ENCODE results near the gene HGFAC.
"Not testable (repeated sequence)": the region's sequence is repeated elsewhere in the genome, so short reads cannot be mapped to it uniquely, and the experiment has no call there.

The HGFAC gene

DNA sequence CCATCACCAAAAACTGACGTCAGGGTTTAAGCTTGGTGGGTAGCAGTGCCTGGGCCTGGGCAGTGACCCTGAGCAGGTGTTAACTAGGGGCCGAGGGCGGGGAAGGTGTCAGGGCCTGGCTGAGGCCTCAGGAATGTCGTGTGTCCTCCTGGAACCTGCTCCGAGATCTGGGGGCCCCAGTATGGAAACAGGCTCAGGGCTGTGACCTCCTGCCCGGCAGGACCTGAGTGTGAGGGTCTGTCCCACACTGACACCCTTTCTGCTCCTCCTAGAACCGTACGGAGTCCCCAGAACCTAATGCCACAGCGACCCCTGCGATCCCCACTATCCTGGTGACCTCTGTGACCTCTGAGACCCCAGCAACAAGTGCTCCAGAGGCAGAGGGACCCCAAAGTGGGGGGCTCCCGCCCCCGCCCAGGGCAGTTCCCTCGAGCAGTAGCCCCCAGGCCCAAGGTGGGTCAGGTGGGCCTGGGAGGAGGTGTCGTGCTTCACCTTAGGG lies 741 bp downstream of the HGFAC start:
- no peak for DNase-seq (ENCODE audit: low read depth in 2 of 2)

DNA sequence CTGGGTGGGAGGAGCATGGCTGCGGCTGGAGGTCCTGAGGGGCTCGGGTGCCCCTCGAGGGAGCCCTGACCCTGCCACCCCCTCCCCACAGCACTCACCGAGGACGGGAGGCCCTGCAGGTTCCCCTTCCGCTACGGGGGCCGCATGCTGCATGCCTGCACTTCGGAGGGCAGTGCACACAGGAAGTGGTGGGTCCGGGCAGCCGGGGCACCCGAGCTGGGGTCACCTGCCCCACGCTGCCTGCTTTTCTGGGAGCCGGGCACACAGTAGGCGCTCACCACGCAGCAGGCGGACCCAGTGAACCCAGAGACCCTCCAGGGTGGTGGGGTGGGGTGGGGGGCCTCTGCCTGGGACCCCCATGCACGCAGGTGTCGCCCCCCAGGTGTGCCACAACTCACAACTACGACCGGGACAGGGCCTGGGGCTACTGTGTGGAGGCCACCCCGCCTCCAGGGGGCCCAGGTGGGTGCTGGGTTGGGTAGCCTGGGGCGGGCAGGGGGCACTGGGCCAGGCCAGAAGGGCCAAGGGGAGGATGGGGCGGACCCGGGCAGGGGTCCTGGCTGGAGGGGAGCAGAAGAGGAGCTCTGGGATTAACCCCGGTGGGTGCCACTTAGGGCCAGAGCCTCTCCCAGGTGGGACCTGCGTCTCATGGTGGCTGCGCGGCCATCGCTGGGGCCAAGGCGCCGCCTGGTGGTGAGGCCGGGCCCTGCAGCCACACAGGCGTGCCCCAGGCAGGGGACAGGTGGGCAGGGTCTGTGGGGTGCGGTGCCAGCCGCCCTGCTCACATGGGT lies 1.4 kb downstream of the HGFAC start:
- DNase-seq (ENCODE audit: low read depth in 2 of 2), result peak; percentile 40 to 52

DNA sequence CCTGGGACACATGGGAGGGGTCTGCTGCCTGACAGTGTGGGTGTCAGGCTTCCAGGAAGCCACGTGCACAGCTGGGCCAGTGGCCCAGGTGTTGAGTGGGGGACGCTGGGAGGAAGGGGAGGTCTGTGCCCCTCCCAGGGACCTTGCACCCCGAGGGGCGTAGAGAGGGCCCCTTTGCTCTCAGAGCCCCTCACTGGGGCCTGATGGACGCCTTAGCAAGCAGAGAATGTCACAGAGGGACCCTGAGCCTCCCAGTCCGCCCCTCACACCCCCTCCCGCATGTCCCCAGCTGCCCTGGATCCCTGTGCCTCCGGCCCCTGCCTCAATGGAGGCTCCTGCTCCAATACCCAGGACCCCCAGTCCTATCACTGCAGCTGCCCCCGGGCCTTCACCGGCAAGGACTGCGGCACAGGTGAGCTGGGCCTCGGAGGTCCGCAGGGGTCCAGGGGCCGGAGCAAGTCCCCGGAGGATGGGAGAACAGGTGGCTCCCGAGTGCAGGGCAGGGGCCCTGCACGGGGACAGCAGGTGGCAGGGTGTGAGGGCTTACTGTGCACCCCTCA lies 2.1 kb downstream of the HGFAC start:
- DNase-seq (ENCODE audit: low read depth in 2 of 2), result no peak

DNA sequence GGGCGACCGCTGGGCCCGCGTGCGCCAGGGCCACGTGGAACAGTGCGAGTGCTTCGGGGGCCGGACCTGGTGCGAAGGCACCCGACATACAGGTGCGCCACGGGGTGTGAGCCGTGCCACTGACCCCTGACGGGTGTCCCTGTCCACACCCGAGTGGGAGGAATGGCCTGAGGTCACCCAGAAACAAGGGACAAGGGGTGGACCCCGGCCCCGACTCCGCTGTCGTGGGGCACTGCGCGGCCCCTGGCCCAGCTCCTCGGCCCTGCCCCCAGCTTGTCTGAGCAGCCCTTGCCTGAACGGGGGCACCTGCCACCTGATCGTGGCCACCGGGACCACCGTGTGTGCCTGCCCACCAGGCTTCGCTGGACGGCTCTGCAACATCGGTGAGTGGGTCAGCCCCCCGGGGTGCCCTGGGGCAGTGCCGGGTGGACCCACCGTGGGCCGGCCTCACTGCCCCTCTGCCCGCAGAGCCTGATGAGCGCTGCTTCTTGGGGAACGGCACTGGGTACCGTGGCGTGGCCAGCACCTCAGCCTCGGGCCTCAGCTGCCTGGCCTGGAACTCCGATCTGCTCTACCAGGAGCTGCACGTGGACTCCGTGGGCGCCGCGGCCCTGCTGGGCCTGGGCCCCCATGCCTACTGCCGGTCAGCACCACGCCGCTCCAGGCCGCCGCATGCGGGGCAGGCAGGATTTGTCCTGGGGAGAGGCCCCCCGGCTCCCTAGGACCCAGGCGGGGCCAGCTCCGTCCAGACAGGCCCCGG lies 2.8 kb downstream of the HGFAC start:
- DNase-seq (ENCODE audit: low read depth in 2 of 2), result no peak

DNA sequence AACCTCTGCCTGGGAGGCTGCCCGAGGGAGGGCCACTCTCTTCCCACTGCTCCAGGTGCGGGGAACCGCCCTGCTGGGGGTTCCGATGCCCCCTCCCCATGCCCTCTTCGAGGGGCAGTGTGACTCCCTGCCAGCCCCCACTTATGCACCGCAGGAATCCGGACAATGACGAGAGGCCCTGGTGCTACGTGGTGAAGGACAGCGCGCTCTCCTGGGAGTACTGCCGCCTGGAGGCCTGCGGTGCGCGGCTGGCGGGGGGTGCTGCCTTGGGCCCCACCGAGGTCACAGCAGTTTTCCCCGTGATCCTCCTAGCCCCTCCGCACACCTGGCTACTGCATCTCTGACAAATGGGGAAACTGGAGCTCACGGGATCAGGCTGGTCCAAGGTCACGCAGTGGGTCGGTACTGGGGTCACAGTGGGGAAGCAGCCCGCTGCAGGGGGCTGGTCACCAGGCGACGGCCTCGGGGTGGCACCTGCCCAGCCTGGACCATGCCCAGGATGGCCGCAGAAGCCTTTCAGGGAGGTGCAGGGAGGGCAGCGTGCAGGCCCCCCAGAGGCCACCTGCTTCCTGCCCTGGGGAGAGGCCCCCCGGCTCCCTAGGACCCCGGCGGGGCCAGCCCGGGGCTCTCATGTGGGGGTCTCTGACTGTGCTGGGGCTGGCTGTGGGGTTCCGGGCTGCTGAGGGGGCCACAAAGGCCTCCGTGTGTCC lies 3.5 kb downstream of the HGFAC start:
- DNase-seq (ENCODE audit: low read depth in 2 of 2), result no peak

DNA sequence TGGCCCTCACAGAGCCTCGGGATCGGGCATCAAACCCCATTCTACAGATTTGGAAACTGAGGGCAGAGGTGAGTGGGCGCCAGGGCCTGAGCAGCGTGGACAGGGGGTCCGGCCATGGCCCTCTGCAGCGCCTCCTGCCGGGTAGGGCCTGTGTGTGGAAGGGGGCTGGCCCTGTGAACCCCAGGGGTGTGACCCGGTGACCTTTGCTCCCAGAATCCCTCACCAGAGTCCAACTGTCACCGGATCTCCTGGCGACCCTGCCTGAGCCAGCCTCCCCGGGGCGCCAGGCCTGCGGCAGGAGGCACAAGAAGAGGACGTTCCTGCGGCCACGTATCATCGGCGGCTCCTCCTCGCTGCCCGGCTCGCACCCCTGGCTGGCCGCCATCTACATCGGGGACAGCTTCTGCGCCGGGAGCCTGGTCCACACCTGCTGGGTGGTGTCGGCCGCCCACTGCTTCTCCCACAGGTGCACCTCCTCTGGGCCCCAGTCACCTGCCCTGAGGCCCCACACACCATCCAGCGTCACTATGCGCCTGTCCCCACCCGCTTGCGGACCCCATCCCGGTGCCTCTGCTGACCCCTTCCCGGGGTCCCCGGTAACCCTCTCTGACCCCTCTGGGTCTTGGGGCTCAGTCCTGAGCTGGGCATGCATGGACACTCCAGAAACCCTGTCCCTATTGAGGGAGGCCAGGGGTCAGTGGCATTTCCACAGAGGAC lies 4.2 kb downstream of the HGFAC start:
- no peak for DNase-seq (ENCODE audit: low read depth in 2 of 2)

DNA sequence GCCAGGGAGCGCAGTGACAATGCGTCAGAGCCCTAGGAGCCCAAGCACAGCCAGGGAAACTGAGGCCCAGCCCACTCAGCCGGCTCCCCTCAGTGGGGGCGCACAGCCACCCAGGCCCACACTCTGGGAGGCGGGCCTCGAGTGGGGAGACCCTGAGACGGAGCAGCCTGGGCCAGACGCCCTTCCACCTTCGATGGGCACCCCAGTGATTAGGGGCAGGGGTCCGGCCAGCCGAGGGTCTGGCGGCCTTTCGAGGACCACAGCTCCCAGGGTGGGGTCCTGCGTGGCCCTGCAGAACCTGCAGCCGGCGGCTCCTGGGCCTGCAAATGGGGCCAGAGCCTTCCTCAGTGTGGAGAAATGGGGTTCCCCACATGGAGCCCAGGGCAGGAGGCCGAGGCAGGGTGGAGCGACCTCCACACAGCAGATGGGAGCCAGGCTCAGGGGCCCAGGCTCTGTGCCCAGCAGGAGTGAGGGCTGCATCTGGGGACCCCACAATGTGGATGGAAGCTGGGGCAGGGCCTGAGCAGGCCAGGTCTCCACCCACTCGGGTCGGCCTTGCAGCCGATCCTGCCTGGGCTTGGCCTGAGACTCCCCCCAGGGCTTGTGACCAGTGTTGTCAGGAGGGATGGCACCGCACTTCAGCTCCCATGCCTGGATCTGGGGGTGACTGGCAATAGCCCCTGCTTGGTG lies 5.0 kb downstream of the HGFAC start:
- no peak for DNase-seq (ENCODE audit: low read depth in 2 of 2)

DNA sequence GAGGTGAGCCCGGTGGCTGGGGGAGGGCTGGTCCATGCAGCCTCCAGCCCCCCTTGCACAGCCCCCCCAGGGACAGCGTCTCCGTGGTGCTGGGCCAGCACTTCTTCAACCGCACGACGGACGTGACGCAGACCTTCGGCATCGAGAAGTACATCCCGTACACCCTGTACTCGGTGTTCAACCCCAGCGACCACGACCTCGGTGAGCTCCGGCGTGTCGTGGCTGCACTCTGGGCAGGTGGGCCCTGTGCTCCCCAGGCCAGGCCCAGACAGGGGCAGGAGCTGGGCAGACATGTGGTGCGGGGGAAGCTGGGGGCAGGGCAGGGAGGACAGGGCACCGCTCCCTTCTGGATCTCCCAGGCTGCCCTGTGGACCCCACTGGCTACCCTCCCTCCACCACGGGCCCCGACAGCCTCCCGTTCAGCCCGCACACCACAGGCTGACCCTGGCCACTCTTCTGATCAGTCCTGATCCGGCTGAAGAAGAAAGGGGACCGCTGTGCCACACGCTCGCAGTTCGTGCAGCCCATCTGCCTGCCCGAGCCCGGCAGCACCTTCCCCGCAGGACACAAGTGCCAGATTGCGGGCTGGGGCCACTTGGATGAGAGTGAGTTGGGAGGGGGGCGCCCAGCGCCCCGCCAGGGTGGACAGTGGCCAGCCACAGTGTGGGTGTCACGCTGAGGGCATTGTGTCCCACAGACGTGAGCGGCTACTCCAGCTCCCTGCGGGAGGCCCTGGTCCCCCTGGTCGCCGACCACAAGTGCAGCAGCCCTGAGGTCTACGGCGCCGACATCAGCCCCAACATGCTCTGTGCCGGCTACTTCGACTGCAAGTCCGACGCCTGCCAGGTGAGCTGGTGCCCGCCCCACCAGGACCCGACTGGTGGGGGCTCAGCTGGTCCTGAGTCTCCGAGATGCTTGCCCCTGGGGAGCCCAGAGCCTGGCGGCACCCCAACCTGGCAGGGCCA lies 5.9 kb downstream of the HGFAC start:
- no peak for DNase-seq (ENCODE audit: low read depth in 2 of 2)

DNA sequence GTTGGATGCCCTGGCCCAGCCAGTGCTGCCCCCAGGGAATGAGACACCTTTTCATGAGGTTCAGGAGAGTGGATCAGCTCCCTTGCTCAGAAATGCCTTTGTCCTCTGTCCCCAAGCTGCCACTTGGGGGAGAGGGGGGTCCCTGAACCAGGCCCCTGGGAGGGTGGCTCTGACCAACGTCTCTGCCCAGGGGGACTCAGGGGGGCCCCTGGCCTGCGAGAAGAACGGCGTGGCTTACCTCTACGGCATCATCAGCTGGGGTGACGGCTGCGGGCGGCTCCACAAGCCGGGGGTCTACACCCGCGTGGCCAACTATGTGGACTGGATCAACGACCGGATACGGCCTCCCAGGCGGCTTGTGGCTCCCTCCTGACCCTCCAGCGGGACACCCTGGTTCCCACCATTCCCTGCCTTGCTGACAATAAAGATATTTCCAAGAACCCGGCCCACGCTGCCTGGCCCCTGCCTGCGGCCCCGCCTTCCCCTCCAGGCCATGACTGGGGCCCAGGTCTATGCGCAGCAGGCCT lies 7.3 kb downstream of the HGFAC start:
- no peak for DNase-seq (ENCODE audit: low read depth in 2 of 2)

DNA sequence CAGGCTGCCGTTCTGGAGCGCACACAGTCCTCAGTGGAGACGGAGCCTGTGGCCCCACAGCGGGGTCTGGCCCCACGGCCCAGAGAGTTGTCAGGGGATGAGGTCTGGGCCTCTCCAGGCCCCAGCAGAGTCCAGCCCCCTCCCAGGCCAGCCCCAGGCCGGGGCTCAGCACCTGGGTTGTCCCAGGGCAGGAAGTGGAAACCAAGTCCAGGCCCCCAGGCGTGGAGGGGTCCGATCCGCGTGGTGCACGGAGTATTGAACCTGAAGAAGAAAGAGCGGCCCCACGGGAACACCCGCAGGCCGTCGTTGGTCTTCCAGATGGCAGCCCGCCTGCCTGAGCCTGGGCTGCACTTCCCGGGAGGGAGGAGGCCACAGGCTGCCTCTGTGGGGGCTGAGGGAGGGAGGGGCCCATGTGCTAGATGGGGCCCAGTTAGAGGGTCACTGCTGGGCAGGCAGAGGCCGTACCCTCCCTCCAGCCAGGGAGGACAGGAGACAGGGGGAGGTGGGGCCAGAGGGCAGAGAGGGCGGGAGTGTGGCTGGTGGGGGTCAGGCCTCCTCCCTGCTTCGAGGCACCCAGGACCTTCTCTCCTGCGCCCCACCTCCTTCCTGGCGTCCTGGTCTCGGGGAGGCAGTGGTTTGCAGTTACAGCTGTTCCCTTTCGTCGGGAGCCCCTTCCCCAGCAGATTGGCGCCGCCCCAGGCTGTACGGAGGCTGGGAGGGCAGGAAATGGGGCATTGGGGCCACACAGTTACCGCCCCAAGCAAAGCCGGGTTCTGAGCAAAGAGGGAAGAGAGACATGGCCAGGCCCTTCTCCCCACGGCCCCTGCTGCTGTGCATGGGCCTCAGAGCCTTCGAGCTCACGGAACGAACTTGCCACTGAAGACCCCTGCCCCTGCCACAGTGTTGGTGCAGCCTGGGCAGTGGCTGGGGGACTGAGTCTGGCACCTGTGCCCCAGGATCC lies 8.1 kb downstream of the HGFAC start:
- no peak for DNase-seq (ENCODE audit: low read depth in 2 of 2)

DNA sequence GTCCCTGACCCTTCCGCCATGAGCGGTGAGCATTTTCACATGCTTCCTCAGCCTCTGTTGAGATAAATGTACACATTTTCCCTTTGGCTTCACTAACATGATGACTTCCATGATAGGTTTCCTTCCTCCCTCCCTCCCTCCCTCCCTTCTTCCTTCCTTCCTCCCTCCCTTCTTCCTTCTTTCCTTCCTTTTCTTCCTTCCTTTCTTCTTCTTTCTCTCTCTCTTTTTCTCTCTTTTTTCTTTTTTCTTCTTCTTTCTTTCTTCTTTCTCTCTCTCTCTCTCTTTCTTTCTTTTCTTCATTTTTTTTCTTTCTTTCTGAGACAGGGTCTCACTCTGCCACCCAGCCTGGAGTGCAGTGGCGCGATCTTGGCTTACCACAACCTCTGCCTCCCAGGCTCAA lies 8.9 kb downstream of the HGFAC start:
- no peak for DNase-seq (ENCODE audit: low read depth in 2 of 2)

DNA sequence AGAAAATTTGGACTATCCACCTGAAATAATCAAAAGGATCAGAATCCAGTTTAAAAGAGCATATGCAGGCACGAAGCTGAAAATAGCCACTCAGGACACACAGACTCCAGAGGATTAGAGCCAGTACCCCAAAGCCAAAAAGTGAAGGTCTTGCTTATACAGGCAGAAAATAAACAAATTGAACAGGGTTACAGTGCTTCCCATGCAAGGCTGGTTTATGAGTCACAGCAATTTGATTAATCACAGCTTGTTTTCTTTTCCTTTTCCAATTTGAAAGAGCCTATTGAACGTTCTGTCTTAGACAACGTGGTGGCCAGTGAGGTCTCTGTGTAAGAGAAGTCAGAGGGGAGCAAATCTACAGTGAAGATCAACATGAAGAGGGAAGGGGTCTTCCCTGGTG lies 10.2 kb downstream of the HGFAC start:
- DNase-seq (ENCODE audit: low read depth in 2 of 2), result no peak

DNA sequence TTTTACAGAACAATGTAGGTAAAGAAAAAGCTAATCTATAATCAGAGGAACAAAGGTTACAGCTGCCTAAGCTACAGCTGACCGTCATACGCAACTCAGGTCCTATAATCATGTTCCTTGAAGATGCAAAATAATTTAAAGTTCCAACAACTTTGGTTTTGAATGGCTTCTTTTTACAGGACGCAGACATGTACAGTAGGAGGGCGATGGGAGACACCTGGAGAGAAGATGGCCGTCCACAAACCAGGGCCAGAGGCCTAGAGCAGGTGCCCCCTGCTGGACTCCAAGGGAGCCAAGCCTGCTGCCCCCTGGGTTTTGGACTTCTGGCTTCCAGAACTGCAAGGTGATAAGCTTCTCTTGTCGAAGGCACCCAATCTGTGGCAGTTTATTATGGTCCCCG lies 10.6 kb downstream of the HGFAC start:
- no peak for DNase-seq (ENCODE audit: low read depth in 2 of 2)

DNA sequence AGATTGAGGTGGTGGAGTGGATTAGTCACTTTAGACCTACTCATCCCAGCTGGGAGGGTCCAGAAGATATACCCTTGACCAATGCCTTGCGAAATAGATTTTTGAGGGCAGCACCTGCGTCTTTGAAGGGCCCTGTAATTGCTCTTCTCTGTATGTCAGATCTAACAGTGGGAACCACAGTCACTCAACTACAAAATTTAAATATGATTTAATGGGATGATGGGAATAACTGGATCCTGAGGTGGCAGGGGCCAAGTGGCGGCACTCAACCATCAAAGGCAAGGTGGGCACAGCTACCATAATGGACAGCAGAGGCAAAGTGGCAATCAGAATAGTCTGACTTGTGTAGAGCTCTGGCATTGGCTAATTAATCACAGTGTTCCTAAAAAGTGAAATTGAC lies 13.8 kb downstream of the HGFAC start:
- not testable (repeated sequence) for DNase-seq (ENCODE audit: low read depth in 2 of 2)

DNA sequence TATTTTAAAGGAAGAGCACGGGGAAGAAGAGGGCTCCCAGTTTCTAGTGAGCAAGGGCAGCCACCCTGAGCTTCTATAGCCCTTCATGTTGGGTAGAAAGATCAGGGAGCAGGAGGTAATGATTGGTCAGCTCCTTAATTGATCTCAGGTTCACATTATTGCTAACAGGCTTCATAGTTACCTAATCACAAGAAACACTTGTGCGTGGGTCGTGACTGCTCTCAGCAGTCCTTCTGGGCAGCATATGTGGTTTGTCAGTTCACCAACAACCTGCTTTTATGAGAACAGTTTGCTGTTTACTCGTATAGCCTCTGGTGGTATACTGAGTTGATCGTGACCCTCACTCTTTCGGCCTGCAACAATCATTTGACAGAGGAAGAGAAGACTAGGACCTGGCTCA lies 16.6 kb downstream of the HGFAC start:
- DNase-seq (ENCODE audit: low read depth in 2 of 2), result no peak

DNA sequence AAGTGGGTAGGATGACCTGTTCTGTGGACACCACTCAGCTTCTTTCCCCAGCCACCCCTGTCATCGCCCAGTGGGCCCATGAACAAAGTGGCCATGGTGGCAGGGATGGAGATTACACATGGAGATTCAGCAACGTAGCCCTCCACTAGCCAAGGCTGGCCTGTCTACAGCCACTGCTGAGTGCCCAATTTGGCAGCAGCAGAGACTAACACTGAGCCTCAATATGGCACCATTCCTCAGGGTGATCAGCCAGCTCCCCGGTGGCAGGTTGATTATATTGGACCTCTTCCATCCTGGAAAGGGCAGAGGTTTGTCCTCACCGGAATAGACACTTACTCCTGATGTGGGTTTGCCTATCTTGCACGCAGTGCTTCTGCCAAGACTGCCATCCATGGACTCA lies 17.4 kb downstream of the HGFAC start:
- not testable (repeated sequence) for DNase-seq (ENCODE audit: low read depth in 2 of 2)

DNA sequence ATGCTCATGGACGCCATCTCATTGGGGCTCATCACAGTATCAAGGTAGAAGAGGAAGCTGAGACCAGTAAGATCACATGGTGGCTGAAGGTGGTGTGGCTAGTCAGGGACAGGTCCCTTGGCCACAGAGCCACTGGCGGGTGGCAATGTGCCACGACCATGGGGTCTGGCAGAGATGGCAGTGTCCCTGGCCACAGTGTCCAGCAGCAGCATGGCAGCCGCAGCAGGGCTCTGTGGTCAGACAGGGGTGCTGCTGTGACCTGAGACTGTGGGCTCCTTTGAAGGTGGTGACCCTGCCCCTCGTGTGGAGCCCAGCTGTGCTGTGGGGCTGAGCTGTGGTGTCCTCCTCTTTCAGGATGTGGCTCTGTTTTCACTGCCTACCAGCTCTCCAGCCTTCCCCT lies 19.2 kb downstream of the HGFAC start:
- no peak for DNase-seq (ENCODE audit: low read depth in 2 of 2)
